Gastrocnemius medialis (tissue), 4 donors: ENCODE measurements around the gene ZMYM4.

Source experiments
- POLR2A ChIP-seq, 2 donors: fragments of 450-650 bp; IDR thresholded peaks; one replicate each; pipeline ENCODE4 v1.6.1; 2017; ENCODE audit warnings: antibody characterized with exemption in 2 of 2, mild to moderate bottlenecking in 2 of 2, moderate library complexity in 2 of 2
- TF ChIP-seq, protein P1 (sequence below), 5 experiments: fragments of 450-650 bp in 3 of 5; fragments of 200-600 bp in 2 of 5; sonication (generic) in 2 of 5; IDR thresholded peaks in 4 of 5; conservative IDR thresholded peaks in 1 of 5; 1 replicate in 4 of 5; 2 replicates in 1 of 5; pipeline ENCODE4 v1.5.1; 2016 to 2019; ENCODE audit warnings: antibody characterized with exemption in 5 of 5, mild to moderate bottlenecking in 3 of 5, moderate library complexity in 3 of 5

- TF ChIP-seq, protein P1, sequence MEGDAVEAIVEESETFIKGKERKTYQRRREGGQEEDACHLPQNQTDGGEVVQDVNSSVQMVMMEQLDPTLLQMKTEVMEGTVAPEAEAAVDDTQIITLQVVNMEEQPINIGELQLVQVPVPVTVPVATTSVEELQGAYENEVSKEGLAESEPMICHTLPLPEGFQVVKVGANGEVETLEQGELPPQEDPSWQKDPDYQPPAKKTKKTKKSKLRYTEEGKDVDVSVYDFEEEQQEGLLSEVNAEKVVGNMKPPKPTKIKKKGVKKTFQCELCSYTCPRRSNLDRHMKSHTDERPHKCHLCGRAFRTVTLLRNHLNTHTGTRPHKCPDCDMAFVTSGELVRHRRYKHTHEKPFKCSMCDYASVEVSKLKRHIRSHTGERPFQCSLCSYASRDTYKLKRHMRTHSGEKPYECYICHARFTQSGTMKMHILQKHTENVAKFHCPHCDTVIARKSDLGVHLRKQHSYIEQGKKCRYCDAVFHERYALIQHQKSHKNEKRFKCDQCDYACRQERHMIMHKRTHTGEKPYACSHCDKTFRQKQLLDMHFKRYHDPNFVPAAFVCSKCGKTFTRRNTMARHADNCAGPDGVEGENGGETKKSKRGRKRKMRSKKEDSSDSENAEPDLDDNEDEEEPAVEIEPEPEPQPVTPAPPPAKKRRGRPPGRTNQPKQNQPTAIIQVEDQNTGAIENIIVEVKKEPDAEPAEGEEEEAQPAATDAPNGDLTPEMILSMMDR (IDR thresholded peaks at IDR 0.05 in 4 of 5, conservative IDR thresholded peaks at IDR 0.05 in 1 of 5): no peak
- no peak for TF ChIP-seq POLR2A (IDR thresholded peaks at IDR 0.05)
Observed at GRCh38 chr1:35290452-35290851, 21.9 kb downstream of the ZMYM4 start.
